GM21447 (cell line): ENCODE results near the gene ASB1.
"Not testable (repeated sequence)": the region's sequence is repeated elsewhere in the genome, so short reads cannot be mapped to it uniquely, and the experiment has no call there.

ENCODE experiments used
- ATAC-seq: cut with Tn5 transposase; IDR thresholded peaks from one replicate; pipeline ENCODE4 v1.9.1; 2021; ENCODE audit not compliant: unreplicated experiment

ASB1 gene

DNA sequence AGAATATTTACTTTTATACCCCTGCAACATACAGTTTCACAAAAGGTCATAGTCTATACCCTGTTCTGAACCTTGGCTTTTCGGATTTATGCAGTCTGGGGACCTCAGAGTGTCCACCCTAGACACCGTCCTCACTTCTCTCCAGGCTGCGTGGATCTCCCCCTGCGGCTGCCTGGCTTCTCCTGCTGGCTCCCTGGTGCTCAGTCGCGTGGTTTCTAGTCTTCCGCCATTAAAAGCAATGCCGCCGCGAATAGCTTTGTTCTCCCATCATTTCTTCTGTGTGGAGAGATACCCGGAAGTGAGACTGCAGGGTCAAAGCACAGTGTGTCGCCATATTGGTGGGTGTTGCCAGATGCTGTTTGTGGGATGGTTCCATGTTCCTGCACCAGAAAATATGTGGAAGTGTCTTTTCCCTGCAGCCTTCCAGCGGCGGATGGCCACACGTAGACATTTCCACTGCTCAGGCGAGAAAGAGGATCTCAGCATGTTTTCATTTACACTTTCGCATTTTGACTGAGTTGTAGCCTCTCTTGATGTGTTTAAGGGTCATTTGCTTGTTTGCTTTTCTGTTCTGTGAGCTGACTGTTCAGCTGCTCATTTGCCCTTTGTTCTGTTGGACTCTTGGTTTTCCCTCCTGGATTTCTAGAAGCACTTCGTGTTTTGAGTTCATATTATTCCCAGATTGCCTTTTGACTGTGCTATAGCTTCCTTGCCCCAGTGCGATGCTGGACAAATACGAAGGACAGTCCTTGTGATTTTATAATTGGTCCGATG is 22.9 kb upstream of the ASB1 start:
- ATAC-seq = no peak

DNA sequence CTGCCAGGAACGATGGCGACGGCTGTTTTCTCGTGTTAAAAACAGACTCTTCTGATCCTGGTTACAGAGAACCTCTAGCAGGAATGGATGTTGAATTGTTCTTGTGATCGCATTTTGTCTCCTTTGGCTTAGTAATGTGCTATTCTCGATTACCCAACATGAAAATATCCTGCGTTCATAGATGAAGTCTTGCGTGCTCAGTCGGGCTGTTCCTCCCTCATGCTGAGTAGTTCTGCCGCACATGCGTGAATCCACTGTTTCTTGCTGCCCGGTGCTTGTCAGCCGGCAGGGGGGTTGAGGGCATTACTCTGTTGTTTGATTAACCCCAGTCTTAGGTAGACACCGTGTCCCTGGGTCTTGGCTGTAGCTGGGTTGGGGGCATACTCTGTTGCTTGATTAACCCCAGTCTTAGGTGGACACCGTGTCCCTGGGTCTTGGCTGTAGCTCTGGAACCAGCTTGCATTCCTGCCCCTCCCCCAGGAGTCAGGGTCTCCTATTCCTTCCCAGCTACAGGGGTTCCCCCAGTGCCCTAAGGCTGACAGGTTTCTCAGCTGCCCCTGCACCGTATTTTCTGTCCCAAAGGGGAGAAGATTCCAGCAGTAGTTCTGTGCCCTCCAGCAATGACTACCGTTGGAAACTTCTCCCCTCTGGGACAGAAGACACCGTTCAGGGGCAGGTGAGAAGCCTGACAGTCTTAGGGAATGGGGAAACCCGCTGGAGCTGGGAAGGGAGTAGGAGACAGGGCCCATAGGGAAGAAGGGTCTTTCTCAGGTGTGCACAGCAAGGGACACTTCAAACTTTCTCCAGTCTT is 22.1 kb upstream of the ASB1 start:
- no peak for ATAC-seq

DNA sequence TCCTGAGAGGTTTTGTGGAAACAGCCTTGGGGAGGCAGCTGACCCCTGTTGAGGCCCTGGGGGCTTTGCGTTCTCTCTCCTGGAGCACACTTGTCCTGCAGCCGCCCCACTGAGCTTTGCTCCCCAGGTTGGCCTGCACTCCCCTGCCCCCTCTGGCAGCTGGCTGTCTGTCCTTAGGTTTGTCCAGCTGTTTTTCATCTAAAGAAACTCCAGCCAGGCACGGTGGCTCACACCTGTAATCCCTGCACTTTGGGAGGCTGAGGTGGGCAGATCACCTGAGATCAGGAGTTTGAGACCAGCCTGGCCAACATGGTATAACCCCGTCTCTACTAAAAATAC is 21.5 kb upstream of the ASB1 start:
- not testable (repeated sequence) for ATAC-seq

DNA sequence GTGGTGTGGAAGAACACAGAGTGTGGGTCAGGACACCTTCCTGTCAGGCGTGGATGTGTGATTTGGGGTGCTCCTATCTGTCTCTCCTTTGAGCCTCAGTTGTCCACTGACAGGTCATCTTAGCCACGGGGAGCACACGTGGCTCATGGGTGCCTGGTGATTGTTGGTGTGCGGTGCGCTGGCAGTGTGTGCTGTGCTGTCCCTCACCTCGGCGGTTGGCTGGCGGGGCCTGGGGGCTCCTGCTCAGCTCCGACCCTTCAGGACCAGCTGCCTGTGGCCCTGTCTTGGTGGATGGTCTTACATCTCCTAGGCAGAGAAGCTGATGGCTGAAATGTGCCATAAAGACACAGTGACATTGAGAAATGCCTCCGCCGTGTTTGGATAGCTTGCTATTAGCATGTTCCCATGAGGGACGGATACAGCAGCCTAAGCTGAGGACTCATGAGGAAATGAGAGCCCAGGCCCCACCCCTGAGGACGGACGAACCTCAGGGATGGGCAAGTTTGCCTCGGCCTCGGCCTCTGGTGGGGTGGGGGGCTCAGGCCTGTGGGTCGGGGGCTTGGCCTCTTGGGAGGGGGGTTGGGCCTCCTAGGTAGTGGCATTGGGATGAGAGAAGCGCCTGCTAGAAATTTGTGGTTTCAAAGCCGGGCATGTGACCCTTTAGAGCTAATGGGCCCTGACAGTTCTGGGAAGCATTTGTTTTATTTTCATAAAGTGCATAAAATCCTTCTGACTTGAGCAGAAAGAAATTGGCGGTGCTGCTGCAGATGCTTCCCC is 20.3 kb upstream of the ASB1 start:
- no peak for ATAC-seq

DNA sequence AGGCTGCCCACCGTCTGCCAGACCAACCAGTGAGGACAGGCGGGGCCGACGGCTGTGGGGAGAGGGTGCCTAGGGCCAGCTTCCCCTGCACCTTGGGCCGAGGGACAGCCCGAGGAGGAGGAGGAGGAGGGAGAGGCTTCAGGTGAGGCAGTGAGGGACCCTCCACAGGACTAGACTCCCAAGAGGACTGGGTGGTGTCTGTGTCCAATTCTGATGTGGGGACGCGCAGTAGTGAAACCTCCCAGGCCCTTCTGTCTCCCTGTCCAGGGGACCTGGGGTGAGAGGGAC is 19.8 kb upstream of the ASB1 start:
- no peak for ATAC-seq

DNA sequence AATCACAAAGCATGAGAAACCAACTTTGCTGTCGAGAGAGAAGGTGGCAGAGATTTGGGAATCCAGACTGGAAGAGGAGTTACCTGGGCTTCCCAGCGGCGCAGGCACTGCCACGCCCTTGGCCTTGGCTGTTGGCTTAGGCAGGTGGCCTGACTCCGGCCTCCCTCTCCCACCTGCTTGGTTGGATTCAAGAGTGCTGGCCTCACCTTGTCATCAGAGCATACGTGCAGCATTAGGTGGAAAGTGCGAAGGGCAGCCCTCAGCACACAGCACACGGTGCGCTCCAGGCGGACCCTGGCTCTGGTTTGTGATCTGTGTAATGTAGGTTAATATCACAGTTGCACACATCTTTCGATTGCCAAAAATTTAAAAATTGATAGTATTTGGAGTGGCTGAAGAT is 19.2 kb upstream of the ASB1 start:
- no peak for ATAC-seq

DNA sequence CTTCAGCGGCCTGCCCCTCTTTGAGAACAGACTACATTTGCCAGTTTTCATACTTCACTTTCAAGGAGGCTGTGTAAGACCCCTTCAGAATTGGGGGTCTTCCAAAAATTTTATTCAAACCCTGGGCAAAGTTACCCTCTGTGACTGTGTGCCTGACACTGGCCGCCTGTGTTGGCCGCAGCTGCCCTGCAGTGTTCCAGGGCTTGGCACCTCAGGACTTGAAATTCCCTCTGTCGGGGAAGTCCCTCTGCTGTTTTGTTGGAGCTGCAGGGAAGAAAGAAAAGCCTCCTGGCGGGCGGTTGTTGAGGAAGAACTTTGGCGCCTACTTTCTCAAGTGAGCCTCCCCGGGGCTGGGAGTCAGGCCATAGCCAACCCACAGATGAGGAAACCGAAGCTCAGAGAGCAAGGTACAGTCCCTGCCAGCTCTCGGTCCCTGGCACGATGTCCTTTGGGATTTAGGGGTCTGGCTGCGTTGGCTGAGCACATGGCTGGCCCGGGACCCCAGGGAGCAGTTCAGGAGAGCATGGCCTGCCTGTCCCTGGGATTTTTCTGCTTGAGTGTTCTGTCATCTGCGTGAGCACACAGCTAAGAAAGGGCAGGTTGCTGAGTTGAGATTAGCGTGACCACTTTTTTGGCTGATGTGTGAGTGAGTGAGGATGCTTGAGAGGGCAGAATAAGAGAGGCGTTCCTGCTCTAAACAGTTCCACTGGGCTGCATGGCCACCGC is 17.9 kb upstream of the ASB1 start:
- ATAC-seq = no peak

DNA sequence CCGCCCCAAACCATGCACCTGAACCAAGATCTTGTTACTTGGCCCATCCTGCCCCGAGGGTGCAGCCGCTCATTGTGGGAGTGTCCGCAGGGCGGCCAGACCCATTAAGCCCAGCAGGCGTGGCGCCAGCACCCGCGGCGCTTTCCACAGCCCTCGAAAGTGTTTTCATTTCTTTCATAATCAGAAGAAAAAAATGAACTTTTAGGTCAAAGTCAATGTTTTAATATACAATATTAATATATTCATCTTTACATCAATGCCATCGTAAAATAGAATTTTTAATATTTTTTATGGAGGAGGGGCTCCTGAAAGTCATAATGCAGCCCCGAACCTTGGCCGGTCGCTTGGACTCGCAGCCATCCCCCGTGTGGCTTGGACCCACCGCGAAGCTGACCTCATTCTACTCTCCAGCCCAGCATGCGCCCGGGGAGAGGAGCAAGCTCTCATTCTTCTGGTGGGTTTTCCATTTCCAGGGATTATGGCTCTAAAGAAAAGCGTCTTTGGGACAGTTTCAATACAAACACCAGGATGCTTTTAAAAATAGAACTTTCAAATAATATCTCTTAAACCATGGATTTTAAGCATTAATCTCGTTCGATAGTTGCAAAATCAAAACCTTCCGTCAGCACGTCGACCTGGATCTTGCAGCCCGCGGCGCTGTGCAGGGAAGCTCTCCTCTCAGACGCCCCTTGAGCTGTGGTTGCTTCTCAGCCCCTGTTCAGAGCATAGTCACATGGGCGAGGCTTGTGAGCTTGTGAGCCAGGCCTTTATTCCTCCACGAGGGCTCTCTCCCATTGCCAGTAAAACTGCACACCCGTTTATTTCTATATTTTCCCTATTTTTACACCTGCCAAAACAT is 17.2 kb upstream of the ASB1 start:
- no peak for ATAC-seq

DNA sequence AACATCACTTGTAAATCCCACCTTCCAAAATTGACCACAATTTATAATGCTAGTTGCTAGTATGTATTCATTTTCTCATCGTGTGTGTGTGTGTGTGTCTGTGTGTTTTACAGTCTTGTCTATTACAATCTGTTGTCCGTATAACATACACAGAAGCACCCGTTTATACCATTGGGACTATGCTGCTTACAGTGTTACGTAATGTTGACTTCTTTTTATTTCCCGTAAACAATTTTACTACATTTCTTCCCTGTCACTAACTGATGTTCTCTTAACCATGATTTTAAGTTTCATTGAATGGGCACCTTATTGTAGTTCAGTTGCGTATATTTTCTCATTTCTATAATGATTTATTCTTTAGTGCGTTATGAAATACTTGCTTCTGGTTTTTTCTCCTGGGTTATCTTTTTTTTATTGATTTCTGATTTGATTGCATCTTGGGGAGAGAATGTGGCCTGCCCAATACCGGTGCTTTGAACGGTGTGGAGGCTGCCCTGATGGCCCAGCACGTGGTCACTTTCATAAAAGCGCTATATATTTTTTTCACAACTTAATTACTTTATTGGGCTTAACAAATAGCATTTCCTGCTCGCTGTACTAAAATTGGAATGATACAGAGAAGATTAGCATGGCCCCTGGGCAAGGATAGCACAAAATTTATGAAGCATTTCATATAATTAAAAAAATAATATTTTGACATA is 14.5 kb upstream of the ASB1 start:
- no peak for ATAC-seq

DNA sequence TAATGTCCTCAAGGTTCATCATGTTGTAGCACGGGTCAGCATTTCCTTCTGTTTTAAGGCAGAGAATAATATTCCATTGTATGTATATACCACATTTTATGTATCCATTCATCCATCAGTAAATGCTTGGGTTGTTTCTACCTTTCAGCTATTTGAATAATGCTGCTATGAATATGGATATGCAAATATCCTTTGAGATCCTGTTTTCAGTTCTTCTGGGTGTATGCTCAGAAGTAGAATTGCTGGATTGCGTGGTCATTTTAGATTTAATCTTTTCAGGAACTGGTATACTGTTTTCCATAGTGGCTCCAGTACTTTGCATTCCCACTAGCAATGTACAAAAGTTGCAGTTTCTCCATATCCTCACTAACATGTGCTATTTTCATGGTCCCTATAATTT is 13.4 kb upstream of the ASB1 start:
- ATAC-seq = no peak

DNA sequence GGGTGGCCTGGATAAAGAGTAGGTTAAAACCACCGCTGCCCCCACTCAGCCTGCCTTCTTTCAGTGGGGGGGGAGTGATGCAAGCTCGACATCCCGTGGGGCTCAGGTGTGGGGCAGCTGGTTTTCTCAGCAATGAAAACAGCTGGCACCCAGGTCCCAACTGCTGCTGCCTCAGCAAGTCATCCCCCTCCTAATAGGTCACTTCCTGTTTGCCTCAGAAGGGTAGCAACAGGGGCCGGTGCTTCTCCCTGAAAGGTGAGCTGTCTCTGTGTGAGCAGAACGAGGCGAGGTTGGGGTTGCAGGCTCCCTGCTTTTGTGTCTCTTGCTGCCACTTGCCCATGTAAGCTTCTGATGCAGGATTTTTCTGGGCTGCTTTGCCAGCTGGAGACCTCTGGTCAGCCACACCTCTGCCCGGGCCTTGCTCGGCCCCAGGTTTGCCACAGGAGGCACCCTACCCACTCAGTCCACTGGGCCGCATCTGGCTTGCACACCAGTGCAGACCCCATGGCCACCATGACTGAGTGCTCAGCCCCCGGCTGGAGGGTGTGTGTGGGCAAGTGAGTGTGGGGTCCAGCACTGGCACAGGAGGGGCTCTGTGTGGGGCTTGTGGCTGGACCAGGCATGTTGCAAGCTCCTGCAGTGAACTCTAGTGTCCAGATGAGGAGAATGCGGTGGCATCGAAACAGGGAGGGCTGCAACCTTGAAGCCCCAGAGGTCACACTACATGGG is 11.5 kb upstream of the ASB1 start:
- no peak for ATAC-seq

DNA sequence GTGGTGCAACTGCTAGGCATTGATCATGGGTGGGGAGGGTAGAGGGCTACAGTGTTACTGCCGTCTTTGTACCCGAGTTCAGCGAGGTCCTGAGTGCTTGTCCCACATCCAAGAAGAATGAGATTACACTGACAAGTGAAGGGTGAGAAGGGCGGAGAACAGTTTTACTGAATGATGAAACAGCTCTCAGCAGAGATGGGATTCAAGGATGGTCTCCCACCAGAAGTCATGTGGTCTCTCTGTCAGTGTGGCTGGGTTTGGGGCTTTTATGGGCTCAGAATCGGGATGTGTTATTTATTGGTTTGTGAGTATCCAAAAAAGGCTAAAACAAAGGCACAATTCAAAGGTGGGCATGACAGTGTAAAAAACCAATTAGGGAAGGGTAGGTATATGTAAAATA is 10.8 kb upstream of the ASB1 start:
- ATAC-seq = no peak

DNA sequence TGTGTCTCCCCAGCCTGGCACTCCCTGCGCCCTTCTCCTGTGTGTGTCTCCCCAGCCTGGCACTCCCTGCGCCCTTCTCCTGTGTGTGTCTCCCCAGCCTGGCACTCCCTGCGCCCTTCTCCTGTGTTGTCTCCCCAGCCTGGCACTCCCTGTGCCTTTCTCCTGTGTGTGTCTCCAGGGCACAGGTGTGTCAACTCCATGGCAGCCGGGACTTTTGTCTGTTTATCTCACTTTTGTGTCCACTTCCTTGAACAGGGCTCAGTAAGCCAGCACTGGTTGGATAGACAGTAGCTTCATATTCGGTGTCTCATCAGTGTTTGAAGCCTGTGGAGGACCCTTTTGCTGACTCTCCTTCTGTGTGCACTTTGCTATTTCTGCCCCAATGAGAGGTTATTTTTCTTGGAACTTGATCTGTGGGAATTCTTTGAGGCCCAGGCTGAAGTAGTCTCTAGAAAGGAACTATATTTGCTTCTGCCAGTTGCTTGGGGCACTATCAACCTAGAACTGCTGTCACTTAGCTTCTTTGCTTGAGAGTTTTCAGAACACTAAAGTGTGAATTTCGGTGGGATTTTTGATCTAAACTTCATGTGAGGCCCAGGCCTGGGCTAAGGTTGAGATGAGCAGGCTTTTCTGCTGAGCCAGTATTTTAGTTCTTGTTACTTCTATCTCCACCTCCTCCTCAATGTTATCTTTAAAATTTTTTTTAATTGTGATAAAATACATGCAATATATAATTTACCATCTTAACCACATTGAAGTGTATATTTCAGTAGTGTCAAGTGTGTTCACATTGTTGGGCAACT is 8.3 kb upstream of the ASB1 start:
- no peak for ATAC-seq

DNA sequence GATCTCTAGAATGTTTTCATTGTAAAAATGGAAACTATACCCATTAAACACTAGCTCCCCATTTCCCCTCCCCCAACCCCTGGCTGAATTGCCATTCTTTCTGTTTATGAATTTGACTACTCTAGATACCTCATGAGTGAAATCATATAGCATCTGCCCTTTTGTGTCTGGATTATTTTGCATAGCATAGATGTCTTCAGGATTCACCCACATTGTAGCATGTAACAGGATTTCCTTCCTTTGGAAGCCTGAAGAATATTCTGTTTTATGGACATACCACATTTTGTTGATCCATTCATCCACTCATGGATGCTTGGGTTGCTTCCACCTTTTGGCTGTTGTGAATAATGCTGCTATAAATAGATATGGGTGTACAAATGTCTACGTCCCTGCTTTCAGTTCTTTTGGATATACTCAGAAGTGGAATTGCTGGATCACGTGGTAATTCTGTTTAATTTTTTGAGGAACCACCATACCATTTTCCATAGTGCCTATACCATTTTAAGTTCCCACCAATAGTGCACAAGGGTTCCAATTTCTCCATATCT is 7.7 kb upstream of the ASB1 start:
- ATAC-seq = no peak

DNA sequence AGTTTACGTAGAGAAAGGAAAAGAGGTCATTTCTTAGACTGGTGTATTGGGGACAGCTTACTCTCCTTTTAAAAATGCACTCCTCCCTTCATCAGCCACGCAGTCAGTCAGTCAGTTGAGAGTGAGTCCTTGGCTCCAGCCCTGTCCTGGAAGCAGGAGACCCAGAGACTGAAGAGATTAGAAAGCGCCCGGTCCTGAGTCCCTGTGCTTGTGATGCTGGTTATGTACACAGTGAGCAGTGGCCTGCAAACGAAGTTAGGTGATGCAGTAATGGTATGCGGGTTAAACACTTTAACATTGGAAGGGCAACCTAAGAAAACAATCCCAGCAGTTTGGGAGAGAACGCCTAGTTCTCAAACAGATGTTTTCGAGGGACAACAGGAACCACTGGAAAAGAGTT is 6.3 kb upstream of the ASB1 start:
- no peak for ATAC-seq

DNA sequence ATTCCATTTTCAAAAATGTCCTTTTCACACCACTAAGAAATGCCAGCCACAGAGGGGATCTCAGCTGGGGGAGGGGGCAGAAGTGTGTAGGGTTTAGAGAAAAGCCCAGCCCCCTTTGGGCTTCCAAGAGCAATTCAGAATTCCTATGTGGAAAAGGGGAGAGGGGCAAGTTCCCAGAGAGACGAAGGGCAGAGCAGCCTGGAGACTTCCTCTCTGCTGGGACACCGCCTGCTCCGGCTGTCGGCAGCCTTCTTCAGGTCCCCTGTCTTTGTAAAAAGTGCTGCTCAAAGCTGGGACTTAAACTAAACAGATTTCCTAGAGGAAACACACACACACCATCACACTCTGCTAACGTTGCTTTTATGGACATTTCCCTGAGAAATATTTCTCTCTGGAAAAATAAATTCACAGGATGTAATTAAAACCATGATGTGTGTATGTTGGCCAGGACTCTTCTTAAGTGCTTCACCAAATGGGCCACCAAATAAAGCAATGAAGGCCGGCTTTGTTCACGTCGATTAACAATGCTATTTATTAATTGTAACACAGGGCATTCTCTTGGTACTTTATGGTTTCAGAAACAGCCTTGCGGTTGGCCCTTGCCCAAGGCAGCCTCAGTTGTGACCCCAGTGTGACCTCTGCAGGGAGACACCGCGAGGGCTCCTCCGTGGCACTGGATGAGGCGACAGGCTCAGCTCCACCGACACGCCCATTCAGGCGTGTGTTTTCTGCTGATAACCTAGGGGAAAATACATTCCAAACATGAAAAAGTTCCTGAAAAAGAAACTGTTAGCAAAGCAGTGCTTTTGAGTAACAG is 5.6 kb upstream of the ASB1 start:
- no peak for ATAC-seq

DNA sequence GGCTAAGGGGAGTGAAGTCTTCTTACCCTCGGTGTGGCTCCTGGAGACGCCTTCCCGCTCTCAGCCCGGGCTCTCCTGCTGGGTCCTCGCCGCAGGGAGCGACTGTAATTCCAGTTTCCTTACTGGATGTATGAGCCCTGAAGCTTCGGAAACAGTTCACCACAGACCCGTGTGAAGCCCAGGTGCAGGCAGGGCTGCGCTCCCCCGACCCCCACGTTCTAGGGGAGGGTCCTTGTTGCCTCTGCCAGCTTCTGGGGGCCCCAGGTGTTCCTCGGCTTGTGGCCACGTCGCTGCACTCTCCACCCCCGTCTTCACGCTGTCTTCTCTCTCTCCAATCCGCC is 5.1 kb upstream of the ASB1 start:
- no peak for ATAC-seq
